ENCODE results near the gene PTPRB. TPM values are rescaled to one million over a fixed set of nuclear protein-coding genes. Genes with fewer than 3 reads are reported as not detected.

PTPRB gene
- total and polyA plus RNA-seq, 10 donors: 3.7 to 252 (median 122) TPM

DNA sequence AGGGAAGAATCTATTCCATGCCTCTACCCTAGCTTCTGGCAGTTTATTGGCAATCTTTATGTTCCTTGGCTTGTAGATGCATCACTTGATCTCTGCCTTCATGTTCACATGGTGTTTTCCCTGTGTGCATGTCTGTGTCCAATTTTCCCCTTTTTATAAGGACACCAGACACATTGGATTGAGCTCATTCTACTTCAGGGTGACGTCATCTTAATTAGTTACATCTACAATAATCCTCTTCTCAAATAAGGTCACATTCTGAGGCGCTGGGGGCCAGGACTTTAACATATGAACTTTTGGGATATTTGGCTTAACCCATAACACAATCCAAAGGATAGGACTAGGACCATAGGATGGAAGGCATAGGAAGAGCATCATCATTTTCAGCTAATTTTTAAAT, 169.8 kb downstream of the PTPRB start:
- Histone ChIP-seq H3K27ac (no peak overlapping the region), H3K27me3 (replicated peaks in 1 of 7) (peaks cover 0 to 4% (median 0%) of the 10 kb centered on the region in 7 donors), H3K9me3 (peaks cover 0 to 22% (median 15%) of the 10 kb centered on the region in 8 donors), H3K4me3 (no peak overlapping the region), H3K4me1 (no peaks in the 10 kb centered on the region), H3K36me3 (no peaks in the 10 kb centered on the region)
- TF ChIP-seq POLR2AphosphoS5 (IDR thresholded peaks at IDR 0.05) (no peak), CTCF (IDR thresholded peaks at IDR 0.05 in 8 of 11, conservative IDR thresholded peaks at IDR 0.05 in 3 of 11) (no peak), POLR2A (IDR thresholded peaks at IDR 0.05) (no peak)
- DNase-seq: no peak
- WGBS, 5 donors: 90 to 98% (median 95%) methylated on average over 2 of the region's 2 CpGs
- intact Hi-C loops (cut with DNase I; ENCODE audit: low total_unique reads): no loop called here

DNA sequence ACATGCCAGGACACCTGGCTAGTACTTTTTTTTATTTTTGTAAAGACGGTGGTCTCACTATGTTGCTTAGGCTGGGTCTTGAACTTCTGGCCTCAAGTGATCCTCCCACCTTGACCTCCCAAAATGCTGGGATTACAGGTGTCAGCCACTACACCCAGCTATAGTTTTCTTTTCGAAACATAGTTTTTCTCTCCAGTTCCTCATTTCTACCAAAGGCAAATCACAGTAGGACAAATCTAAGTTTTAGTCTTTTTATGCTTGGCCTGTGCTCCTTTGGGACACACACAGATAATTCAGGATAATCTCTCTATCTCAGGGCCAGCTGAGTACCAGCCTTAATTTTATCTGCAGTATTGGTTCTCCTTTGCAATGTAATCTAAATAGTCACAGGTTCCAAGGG, 170.5 kb downstream of the PTPRB start:
- peaks cover 0 to 22% (median 15%) of the 10 kb centered on the region in 8 donors for H3K9me3 ChIP-seq
- WGBS, 5 donors: 82 to 94% (median 92%) methylated on average over 2 of the region's 2 CpGs
- no peaks in the 10 kb centered on the region for H3K36me3 ChIP-seq
- H3K4me3 ChIP-seq: no peak overlapping the region
- peaks cover 0 to 4% (median 0%) of the 10 kb centered on the region in 7 donors for H3K27me3 ChIP-seq (replicated peaks in 1 of 7)
- DNase-seq: no peak
- H3K27ac ChIP-seq: no peak overlapping the region
- intact Hi-C loops (cut with DNase I; ENCODE audit: low total_unique reads): no loop called here
- no peaks in the 10 kb centered on the region for H3K4me1 ChIP-seq
- no peak for TF ChIP-seq POLR2AphosphoS5 (IDR thresholded peaks at IDR 0.05)
- no peak for TF ChIP-seq POLR2A (IDR thresholded peaks at IDR 0.05)
- no peak for TF ChIP-seq CTCF (IDR thresholded peaks at IDR 0.05 in 8 of 11, conservative IDR thresholded peaks at IDR 0.05 in 3 of 11)

All from spleen (tissue), 11 donors.